ENCODE results near the gene KRTAP5-9.

The KRTAP5-9 gene

DNA sequence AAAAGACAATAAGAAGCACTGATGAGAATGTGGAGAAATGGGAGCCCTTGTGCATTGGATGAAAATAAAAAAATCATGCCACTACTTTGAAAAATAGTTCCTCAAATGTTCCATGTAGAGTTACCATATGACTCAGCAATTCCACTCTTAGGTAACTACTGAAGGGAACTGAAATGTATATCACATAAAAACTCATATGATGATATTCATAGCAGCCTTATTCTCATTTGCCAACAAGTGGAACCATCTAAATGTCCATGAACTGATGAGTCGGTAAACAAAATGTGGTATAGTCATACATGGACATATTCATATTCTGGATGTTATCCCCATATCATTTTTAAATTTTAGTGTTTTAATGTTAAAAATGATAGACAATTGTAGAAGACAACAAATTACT is 3.5 kb downstream of the KRTAP5-9 start:
- in situ Hi-C loops (cut with MboI; ENCODE audit: low sequenced_read_pairs, unreplicated experiment) = no loop called here
- no peak for DNase-seq (ENCODE audit: low spot score)
- TF ChIP-seq, protein P1, sequence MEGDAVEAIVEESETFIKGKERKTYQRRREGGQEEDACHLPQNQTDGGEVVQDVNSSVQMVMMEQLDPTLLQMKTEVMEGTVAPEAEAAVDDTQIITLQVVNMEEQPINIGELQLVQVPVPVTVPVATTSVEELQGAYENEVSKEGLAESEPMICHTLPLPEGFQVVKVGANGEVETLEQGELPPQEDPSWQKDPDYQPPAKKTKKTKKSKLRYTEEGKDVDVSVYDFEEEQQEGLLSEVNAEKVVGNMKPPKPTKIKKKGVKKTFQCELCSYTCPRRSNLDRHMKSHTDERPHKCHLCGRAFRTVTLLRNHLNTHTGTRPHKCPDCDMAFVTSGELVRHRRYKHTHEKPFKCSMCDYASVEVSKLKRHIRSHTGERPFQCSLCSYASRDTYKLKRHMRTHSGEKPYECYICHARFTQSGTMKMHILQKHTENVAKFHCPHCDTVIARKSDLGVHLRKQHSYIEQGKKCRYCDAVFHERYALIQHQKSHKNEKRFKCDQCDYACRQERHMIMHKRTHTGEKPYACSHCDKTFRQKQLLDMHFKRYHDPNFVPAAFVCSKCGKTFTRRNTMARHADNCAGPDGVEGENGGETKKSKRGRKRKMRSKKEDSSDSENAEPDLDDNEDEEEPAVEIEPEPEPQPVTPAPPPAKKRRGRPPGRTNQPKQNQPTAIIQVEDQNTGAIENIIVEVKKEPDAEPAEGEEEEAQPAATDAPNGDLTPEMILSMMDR (IDR thresholded peaks at IDR 0.05; ENCODE audit: borderline replicate concordance, control extremely low read depth, extremely low read depth, insufficient read depth, missing control alignments) = no peak

- DNase-seq (ENCODE audit: low spot score) = no peak
- in situ Hi-C loops (cut with MboI; ENCODE audit: low sequenced_read_pairs, unreplicated experiment) = no loop called here
- TF ChIP-seq, protein P1 (IDR thresholded peaks at IDR 0.05; ENCODE audit: borderline replicate concordance, control extremely low read depth, extremely low read depth, insufficient read depth, missing control alignments) = no peak
Measured at GRCh38 chr11:71554996-71555395, 6.8 kb downstream of the KRTAP5-9 start.

DNA sequence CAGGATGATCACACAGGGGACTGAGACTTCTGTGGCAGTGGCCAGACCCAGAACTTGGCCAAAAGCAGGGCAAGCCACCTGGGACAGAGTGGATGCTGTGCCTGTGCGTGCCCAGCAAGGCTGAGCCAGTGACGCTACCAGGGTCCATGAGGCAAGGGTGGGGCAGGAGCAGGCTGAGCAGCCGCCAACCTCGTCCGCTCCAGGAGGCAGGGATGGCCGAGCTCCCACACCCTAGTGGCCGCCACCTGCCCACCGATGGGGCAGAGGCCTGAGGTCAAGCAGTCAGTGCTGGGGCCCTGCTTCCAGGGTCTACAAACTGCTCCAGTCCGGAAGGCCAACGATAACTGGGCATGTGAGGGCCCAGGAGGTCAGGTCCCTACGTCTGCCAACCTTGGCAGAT is 7.3 kb downstream of the KRTAP5-9 start:
- TF ChIP-seq, protein P1 (IDR thresholded peaks at IDR 0.05; ENCODE audit: borderline replicate concordance, control extremely low read depth, extremely low read depth, insufficient read depth, missing control alignments) = no peak
- in situ Hi-C loops (cut with MboI; ENCODE audit: low sequenced_read_pairs, unreplicated experiment) = no loop called here
- DNase-seq (ENCODE audit: low spot score) = no peak

DNA sequence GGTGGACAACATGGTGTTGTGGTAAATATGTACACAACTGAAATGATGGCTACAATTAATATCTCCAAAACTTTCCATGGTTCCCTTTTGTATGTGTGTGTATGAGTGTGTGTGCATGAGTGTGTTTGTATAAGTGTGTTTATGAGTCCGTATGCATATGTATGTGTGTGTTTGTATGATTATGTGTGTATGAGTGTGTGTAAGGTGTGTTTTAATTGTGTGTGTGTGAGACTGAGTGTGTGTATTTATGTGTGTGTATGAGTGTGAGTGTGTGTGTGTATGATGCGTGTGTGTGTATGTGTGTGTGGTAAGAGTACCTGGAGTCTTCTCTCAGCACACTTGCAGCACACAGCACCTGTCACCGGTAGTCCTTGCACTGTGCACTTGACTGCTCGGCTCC is 7.8 kb downstream of the KRTAP5-9 start:
- TF ChIP-seq, protein P1 (IDR thresholded peaks at IDR 0.05; ENCODE audit: borderline replicate concordance, control extremely low read depth, extremely low read depth, insufficient read depth, missing control alignments) = no peak
- DNase-seq (ENCODE audit: low spot score) = no peak
- in situ Hi-C loops (cut with MboI; ENCODE audit: low sequenced_read_pairs, unreplicated experiment) = no loop called here

- TF ChIP-seq, protein P1 (IDR thresholded peaks at IDR 0.05; ENCODE audit: borderline replicate concordance, control extremely low read depth, extremely low read depth, insufficient read depth, missing control alignments) = no peak
- no peak for DNase-seq (ENCODE audit: low spot score)
- in situ Hi-C loops (cut with MboI; ENCODE audit: low sequenced_read_pairs, unreplicated experiment) = no loop called here
Measured at GRCh38 chr11:71557257-71557656, 9.0 kb downstream of the KRTAP5-9 start.

- DNase-seq (ENCODE audit: low spot score) = no peak
- TF ChIP-seq, protein P1 (IDR thresholded peaks at IDR 0.05; ENCODE audit: borderline replicate concordance, control extremely low read depth, extremely low read depth, insufficient read depth, missing control alignments) = no peak
- in situ Hi-C loops (cut with MboI; ENCODE audit: low sequenced_read_pairs, unreplicated experiment) = no loop called here
Measured at GRCh38 chr11:71558996-71559395, 10.8 kb downstream of the KRTAP5-9 start.

GRCh38 chr11:71562120-71562519 is 13.9 kb downstream of the KRTAP5-9 start:
- TF ChIP-seq, protein P1 (IDR thresholded peaks at IDR 0.05; ENCODE audit: borderline replicate concordance, control extremely low read depth, extremely low read depth, insufficient read depth, missing control alignments) = no peak
- in situ Hi-C loops (cut with MboI; ENCODE audit: low sequenced_read_pairs, unreplicated experiment) = no loop called here
- no peak for DNase-seq (ENCODE audit: low spot score)

All from GM13976 (cell line).